ENCODE data around the gene FKBP15. TPM values are rescaled to one million over a fixed set of nuclear protein-coding genes. Genes with fewer than 3 reads are reported as not detected.

The FKBP15 gene
- total and polyA plus RNA-seq, 2 experiments from 2014 or later = 7.9 to 14.9 TPM

DNA sequence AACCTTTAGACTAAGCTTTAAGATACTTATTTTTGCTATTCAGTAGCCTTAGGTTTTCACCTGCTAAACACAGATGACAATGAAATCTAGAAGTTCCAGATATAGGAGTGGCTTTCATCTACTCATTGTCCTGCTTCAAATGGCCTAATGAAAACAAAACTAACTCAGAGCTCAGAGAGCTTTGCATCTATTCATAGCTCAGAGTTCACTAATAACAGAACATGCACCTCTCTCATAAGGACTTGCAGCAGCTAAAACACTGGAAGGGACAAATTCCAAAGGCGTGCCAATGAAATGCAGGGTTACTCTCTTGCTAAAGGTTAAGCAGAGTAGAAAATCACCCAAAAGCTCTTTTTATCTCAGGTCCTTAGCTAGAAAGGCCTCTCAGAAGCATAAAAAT, 41.2 kb downstream of the FKBP15 start:
- Mint-ChIP-seq H3K4me3 (no peak overlapping the region), H3K9me3 (no peaks in the 10 kb centered on the region; the same call in 2 of the 3 replicates), H3K27ac (no peak overlapping the region), H3K4me1 (no peaks in the 10 kb centered on the region), H3K36me3 (ENCODE audit: low read depth) (peaks cover 37% of the 10 kb centered on the region), H3K27me3 (ENCODE audit: insufficient read depth, low read depth, poor library complexity) (no peaks in the 10 kb centered on the region)
- TF ChIP-seq STAT1 (IDR thresholded peaks at IDR 0.05; ENCODE audit: unreplicated experiment) = no peak
- no peak for TF ChIP-seq ZNF331 (CRISPR knock-in tag; IDR thresholded peaks at IDR 0.05; ENCODE audit: low read depth)
- no peak for TF ChIP-seq EZH2phosphoT487 (IDR thresholded peaks at IDR 0.05; ENCODE audit: unreplicated experiment)
- TF ChIP-seq ZNF114 (CRISPR knock-in tag; IDR thresholded peaks at IDR 0.05) = no peak
- TF ChIP-seq, protein P1, sequence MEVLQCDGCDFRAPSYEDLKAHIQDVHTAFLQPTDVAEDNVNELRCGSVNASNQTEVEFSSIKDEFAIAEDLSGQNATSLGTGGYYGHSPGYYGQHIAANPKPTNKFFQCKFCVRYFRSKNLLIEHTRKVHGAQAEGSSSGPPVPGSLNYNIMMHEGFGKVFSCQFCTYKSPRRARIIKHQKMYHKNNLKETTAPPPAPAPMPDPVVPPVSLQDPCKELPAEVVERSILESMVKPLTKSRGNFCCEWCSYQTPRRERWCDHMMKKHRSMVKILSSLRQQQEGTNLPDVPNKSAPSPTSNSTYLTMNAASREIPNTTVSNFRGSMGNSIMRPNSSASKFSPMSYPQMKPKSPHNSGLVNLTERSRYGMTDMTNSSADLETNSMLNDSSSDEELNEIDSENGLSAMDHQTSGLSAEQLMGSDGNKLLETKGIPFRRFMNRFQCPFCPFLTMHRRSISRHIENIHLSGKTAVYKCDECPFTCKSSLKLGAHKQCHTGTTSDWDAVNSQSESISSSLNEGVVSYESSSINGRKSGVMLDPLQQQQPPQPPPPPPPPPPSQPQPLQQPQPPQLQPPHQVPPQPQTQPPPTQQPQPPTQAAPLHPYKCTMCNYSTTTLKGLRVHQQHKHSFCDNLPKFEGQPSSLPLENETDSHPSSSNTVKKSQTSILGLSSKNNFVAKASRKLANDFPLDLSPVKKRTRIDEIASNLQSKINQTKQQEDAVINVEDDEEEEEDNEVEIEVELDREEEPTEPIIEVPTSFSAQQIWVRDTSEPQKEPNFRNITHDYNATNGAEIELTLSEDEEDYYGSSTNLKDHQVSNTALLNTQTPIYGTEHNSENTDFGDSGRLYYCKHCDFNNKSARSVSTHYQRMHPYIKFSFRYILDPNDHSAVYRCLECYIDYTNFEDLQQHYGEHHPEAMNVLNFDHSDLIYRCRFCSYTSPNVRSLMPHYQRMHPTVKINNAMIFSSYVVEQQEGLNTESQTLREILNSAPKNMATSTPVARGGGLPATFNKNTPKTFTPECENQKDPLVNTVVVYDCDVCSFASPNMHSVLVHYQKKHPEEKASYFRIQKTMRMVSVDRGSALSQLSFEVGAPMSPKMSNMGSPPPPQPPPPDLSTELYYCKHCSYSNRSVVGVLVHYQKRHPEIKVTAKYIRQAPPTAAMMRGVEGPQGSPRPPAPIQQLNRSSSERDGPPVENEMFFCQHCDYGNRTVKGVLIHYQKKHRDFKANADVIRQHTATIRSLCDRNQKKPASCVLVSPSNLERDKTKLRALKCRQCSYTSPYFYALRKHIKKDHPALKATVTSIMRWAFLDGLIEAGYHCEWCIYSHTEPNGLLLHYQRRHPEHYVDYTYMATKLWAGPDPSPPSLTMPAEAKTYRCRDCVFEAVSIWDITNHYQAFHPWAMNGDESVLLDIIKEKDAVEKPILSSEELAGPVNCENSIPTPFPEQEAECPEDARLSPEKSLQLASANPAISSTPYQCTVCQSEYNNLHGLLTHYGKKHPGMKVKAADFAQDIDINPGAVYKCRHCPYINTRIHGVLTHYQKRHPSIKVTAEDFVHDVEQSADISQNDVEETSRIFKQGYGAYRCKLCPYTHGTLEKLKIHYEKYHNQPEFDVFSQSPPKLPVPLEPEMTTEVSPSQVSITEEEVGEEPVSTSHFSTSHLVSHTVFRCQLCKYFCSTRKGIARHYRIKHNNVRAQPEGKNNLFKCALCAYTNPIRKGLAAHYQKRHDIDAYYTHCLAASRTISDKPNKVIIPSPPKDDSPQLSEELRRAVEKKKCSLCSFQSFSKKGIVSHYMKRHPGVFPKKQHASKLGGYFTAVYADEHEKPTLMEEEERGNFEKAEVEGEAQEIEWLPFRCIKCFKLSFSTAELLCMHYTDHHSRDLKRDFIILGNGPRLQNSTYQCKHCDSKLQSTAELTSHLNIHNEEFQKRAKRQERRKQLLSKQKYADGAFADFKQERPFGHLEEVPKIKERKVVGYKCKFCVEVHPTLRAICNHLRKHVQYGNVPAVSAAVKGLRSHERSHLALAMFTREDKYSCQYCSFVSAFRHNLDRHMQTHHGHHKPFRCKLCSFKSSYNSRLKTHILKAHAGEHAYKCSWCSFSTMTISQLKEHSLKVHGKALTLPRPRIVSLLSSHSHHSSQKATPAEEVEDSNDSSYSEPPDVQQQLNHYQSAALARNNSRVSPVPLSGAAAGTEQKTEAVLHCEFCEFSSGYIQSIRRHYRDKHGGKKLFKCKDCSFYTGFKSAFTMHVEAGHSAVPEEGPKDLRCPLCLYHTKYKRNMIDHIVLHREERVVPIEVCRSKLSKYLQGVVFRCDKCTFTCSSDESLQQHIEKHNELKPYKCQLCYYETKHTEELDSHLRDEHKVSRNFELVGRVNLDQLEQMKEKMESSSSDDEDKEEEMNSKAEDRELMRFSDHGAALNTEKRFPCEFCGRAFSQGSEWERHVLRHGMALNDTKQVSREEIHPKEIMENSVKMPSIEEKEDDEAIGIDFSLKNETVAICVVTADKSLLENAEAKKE (CRISPR knock-in tag; IDR thresholded peaks at IDR 0.05) = no peak
- no peak for TF ChIP-seq NANOG (IDR thresholded peaks at IDR 0.05; ENCODE audit: borderline replicate concordance)
- TF ChIP-seq, protein P2, sequence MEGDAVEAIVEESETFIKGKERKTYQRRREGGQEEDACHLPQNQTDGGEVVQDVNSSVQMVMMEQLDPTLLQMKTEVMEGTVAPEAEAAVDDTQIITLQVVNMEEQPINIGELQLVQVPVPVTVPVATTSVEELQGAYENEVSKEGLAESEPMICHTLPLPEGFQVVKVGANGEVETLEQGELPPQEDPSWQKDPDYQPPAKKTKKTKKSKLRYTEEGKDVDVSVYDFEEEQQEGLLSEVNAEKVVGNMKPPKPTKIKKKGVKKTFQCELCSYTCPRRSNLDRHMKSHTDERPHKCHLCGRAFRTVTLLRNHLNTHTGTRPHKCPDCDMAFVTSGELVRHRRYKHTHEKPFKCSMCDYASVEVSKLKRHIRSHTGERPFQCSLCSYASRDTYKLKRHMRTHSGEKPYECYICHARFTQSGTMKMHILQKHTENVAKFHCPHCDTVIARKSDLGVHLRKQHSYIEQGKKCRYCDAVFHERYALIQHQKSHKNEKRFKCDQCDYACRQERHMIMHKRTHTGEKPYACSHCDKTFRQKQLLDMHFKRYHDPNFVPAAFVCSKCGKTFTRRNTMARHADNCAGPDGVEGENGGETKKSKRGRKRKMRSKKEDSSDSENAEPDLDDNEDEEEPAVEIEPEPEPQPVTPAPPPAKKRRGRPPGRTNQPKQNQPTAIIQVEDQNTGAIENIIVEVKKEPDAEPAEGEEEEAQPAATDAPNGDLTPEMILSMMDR (conservative IDR thresholded peaks at IDR 0.05; ENCODE audit: low read depth in 2 of 2) = no peak
- no peak for TF ChIP-seq POLR2AphosphoS5 (IDR thresholded peaks at IDR 0.05; ENCODE audit: low read depth)
- TF ChIP-seq EZH2 (IDR thresholded peaks at IDR 0.05; ENCODE audit: low read depth, unreplicated experiment) = no peak
- no peak for TF ChIP-seq JUNB (IDR thresholded peaks at IDR 0.05; ENCODE audit: unreplicated experiment)
- TF ChIP-seq, protein P3, sequence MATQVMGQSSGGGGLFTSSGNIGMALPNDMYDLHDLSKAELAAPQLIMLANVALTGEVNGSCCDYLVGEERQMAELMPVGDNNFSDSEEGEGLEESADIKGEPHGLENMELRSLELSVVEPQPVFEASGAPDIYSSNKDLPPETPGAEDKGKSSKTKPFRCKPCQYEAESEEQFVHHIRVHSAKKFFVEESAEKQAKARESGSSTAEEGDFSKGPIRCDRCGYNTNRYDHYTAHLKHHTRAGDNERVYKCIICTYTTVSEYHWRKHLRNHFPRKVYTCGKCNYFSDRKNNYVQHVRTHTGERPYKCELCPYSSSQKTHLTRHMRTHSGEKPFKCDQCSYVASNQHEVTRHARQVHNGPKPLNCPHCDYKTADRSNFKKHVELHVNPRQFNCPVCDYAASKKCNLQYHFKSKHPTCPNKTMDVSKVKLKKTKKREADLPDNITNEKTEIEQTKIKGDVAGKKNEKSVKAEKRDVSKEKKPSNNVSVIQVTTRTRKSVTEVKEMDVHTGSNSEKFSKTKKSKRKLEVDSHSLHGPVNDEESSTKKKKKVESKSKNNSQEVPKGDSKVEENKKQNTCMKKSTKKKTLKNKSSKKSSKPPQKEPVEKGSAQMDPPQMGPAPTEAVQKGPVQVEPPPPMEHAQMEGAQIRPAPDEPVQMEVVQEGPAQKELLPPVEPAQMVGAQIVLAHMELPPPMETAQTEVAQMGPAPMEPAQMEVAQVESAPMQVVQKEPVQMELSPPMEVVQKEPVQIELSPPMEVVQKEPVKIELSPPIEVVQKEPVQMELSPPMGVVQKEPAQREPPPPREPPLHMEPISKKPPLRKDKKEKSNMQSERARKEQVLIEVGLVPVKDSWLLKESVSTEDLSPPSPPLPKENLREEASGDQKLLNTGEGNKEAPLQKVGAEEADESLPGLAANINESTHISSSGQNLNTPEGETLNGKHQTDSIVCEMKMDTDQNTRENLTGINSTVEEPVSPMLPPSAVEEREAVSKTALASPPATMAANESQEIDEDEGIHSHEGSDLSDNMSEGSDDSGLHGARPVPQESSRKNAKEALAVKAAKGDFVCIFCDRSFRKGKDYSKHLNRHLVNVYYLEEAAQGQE (IDR thresholded peaks at IDR 0.05; ENCODE audit: unreplicated experiment) = no peak
- no peak for TF ChIP-seq CREB1 (CRISPR knock-in tag; IDR thresholded peaks at IDR 0.05; ENCODE audit: low read depth)
- TF ChIP-seq, protein P4, sequence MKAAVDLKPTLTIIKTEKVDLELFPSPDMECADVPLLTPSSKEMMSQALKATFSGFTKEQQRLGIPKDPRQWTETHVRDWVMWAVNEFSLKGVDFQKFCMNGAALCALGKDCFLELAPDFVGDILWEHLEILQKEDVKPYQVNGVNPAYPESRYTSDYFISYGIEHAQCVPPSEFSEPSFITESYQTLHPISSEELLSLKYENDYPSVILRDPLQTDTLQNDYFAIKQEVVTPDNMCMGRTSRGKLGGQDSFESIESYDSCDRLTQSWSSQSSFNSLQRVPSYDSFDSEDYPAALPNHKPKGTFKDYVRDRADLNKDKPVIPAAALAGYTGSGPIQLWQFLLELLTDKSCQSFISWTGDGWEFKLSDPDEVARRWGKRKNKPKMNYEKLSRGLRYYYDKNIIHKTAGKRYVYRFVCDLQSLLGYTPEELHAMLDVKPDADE (IDR thresholded peaks at IDR 0.05) = no peak
- Histone ChIP-seq H3F3A (replicated peaks; ENCODE audit: low read depth) (no peaks in the 10 kb centered on the region), H3K4me3 (no peak overlapping the region), H3K9me2 (ENCODE audit: insufficient read depth) (no peaks in the 10 kb centered on the region), H4K20me1 (replicated peaks; ENCODE audit: insufficient read depth) (no peaks in the 10 kb centered on the region; the same call in 1 of the 2 replicates), H3K36me3 (ENCODE audit: insufficient read depth) (peaks cover 23% of the 10 kb centered on the region), H3K27me3 (ENCODE audit: insufficient read depth) (no peaks in the 10 kb centered on the region), H3K4me2 (no peak overlapping the region), H3K79me2 (replicated peaks; ENCODE audit: insufficient read depth) (no peaks in the 10 kb centered on the region), H2AFZ (no peak overlapping the region), H3K27ac (ENCODE audit: low read depth) (no peak overlapping the region), H3K4me1 (ENCODE audit: insufficient read depth) (no peaks in the 10 kb centered on the region)
- DNase-seq (ENCODE audit: low spot score) = no peak
- ATAC-seq = no peak

All from GM23338 (cell line).